HCT116 (cell line): ENCODE measurements around the gene ADGRD1. TPM values are rescaled to one million over a fixed set of nuclear protein-coding genes. Genes with fewer than 3 reads are reported as not detected.

Experiments
- ATAC-seq: fragments of 200-7000 bp; cut with Tn5 transposase; 2 replicates; pipeline ENCODE4 v1.9.1; 2020; ENCODE audit warnings: mild to moderate bottlenecking, moderate library complexity
- BruUV-seq: library from RNA; stranded (reverse); fragments of 400-500 nt; replicated peaks from 2 replicates; lab custom pipeline; 2021; lab: Mats Ljungman, UMichigan
- CTCF ChIA-PET: fragments of 300-600 bp; sonication (Branson Sonifier 250); formaldehyde crosslinking; loops from one replicate; lab custom pipeline; 2021; ENCODE audit warnings: antibody characterized with exemption; lab: Charles Lee
- POLR2A ChIA-PET: fragments of 300-600, 350-600 bp; sonication (Branson Sonifier 250); formaldehyde crosslinking; loops from one replicate; lab custom pipeline; 2021; ENCODE audit warnings: antibody characterized with exemption; lab: Charles Lee
- RAD21 ChIA-PET, 2 experiments: fragments of 300-600 bp; sonication (Branson Sonifier 250); formaldehyde crosslinking; loops; one replicate each; lab custom pipeline; 2023; ENCODE audit warnings: low total read pairs in 2 of 2; ENCODE audit not compliant: uncharacterized antibody in 2 of 2, unreplicated experiment in 2 of 2, low non-redundant PET in 1 of 2; lab: Charles Lee
- DNase-seq: peaks from one replicate; pipeline ENCODE4 v3.0.0-alpha.2; 2010; ENCODE audit warnings: low read depth, low spot score
- H2AFZ ChIP-seq: fragments of 200-600 bp; shearing (Covaris generic), sonication (generic); 2 replicates; pipeline ENCODE4 v1.6.1; 2017; ENCODE audit warnings: low read depth, mixed run types, mixed read lengths, antibody characterized with exemption, low read length; ENCODE audit not compliant: poor library complexity, severe bottlenecking
- H3K27ac ChIP-seq: 2 replicates; pipeline ENCODE4 v1.5.1; 2012; ENCODE audit warnings: low read depth, low read length
- H3K27me3 ChIP-seq: fragments of 200-600 bp; sonication (generic); 2 replicates; pipeline ENCODE4 v1.6.1; 2016; ENCODE audit warnings: mixed run types, low read length, mixed read lengths; ENCODE audit not compliant: insufficient read depth
- H3K36me3 ChIP-seq, 2 experiments: fragments of 200-500 bp in 1 of 2; fragments of 200-600 bp in 1 of 2; sonication (Bioruptor generic) in 1 of 2; sonication (generic) in 1 of 2; 2 replicates each; pipeline versions ENCODE4 v1.5.1 to v1.6.1; 2014 to 2016; ENCODE audit warnings: low read length in 2 of 2, inconsistent platforms in 1 of 2, mixed read lengths in 1 of 2, mixed run types in 1 of 2; ENCODE audit not compliant: insufficient read depth in 2 of 2, control insufficient read depth in 1 of 2
- H3K4me1 ChIP-seq, 2 experiments: fragments of 200-600 bp in 1 of 2; sonication (generic) in 1 of 2; 2 replicates each; pipeline versions ENCODE4 v1.5.1 to v1.6.1; 2012 to 2017; ENCODE audit warnings: low read length in 2 of 2, inconsistent platforms in 1 of 2, mild to moderate bottlenecking in 1 of 2, mixed read lengths in 1 of 2, mixed run types in 1 of 2, moderate library complexity in 1 of 2; ENCODE audit not compliant: insufficient read depth in 2 of 2, control insufficient read depth in 1 of 2
- H3K4me2 ChIP-seq: fragments of 200-600 bp; sonication (generic); 2 replicates; pipeline ENCODE4 v1.6.1; 2017; ENCODE audit warnings: mixed run types, low read length, mixed read lengths
- H3K4me3 ChIP-seq, 2 experiments: fragments of 200-600 bp in 1 of 2; sonication (generic) in 1 of 2; replicated peaks in 1 of 2; 2 replicates each; pipeline ENCODE4 v1.5.1; 2011 to 2016; ENCODE audit warnings: low read length in 2 of 2, control low read depth in 1 of 2, low read depth in 1 of 2, mild to moderate bottlenecking in 1 of 2, mixed read lengths in 1 of 2, mixed run types in 1 of 2
- H3K79me2 ChIP-seq: fragments of 200-600 bp; sonication (generic); 2 replicates; pipeline ENCODE4 v1.6.1; 2017; ENCODE audit warnings: mild to moderate bottlenecking, mixed run types, low read length, moderate library complexity, mixed read lengths; ENCODE audit not compliant: insufficient read depth
- H3K9ac ChIP-seq: fragments of 200-600 bp; sonication (generic); 2 replicates; pipeline ENCODE4 v1.6.1; 2016; ENCODE audit warnings: low read length, mixed read lengths
- H3K9me2 ChIP-seq: fragments of 200-600 bp; sonication (generic), shearing (Covaris generic); 2 replicates; pipeline ENCODE4 v1.6.1; 2017; ENCODE audit warnings: mixed run types, mild to moderate bottlenecking, moderate library complexity; ENCODE audit not compliant: insufficient read depth
- H3K9me3 ChIP-seq, 2 experiments: fragments of 200-500 bp in 1 of 2; fragments of 200-600 bp in 1 of 2; sonication (Bioruptor generic) in 1 of 2; sonication (generic) in 1 of 2; 2 replicates each; pipeline ENCODE4 v1.6.1; 2014 to 2017; ENCODE audit warnings: low read length in 2 of 2, mixed read lengths in 2 of 2, inconsistent platforms in 1 of 2, low read depth in 1 of 2, mild to moderate bottlenecking in 1 of 2, mixed run types in 1 of 2, moderate library complexity in 1 of 2; ENCODE audit not compliant: control insufficient read depth in 1 of 2, insufficient read depth in 1 of 2
- H4K20me1 ChIP-seq: fragments of 200-600 bp; sonication (generic), shearing (Covaris generic); 2 replicates; pipeline ENCODE4 v1.6.1; 2017; ENCODE audit warnings: mixed run types, mild to moderate bottlenecking, moderate library complexity; ENCODE audit not compliant: insufficient read depth
- FOSL1 ChIP-seq: IDR thresholded peaks from 2 replicates; pipeline ENCODE4 v1.6.1; 2012; ENCODE audit warnings: low read depth
- RAD21 ChIP-seq: IDR thresholded peaks from 2 replicates; pipeline ENCODE4 v1.6.1; 2012; ENCODE audit warnings: low read depth, mild to moderate bottlenecking
- SP1 ChIP-seq: IDR thresholded peaks from 2 replicates; pipeline ENCODE4 v1.6.1; 2012; ENCODE audit warnings: low read depth
- intact Hi-C: fragments of 100-400 bp; cut with micrococcal nuclease; formaldehyde crosslinking; loops from 2 replicates; pipeline ENCODE4 v1.10.0; 2022
- total RNA-seq: library from RNA; stranded (reverse); gene quantifications from one replicate; pipeline ENCODE4 v1.2.1, GENCODE V29; 2021; ENCODE audit not compliant: unreplicated experiment

The ADGRD1 gene
- total RNA-seq, 1 experiment from 2014 or later: 0.44 TPM

DNA sequence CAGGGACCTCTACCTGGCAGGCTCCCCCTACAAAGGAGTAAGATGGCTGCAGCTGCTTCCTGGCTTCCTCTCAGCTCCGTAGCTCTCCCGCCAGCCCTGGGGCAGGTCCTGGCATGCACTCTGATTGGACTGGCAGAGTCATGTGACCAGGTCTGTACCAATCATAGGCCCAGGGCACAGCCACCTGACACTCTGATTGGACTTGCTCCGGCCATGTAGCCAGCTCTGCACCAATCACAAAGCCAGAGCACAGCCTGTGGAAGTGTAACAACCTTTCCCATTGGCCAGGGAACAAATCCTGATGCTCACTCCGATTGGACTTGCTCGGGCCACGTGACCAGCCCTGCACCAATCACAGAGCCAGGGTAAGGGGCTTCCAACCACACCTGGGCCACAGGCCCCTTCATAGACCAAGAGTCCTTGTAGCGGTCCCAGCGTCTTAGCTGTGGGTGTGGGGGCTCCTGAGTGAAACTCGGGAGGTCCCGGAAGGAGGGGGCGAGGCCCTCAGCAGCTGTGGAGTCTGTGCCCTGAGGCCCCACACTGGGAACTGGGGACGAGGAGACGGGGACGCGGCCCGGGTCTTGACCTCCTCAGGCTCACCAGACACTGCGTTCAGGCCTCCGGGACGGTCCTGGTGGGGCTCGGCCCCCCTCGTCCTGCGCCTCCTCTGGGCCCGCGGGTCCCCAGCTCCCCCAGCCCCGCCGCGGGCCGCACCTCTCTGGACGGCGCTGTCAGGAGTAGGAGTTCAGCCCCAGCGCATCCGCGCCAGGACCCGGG lies 210.6 kb downstream of the ADGRD1 start:
- RAD21 ChIA-PET: no interaction called here
- CTCF ChIA-PET: no interaction called here

GRCh38 chr12:131166717-131167116 lies 213.0 kb downstream of the ADGRD1 start:
- peaks cover 3% of the 10 kb centered on the region; the same call in 1 of the 2 replicates for H3K27me3 ChIP-seq
- no peak overlapping the region for H3K27ac ChIP-seq
- H4K20me1 ChIP-seq: no peaks in the 10 kb centered on the region
- no peaks in the 10 kb centered on the region for H3K36me3 ChIP-seq
- H3K4me3 ChIP-seq: no peak overlapping the region
- H3K9me3 ChIP-seq: no peaks in the 10 kb centered on the region
- no peak overlapping the region for H3K4me2 ChIP-seq
- H3K9ac ChIP-seq: no peak overlapping the region
- TF ChIP-seq FOSL1: no peak
- ChIA-PET CTCF (no interaction called here), POLR2A (no interaction called here), RAD21 (no interaction called here)
- BruUV-seq: no TSS peak
- H3K4me1 ChIP-seq: peaks cover 0 to 7% of the 10 kb centered on the region in 2 experiments; a peak in 1 of 4 replicates
- no peak overlapping the region for H2AFZ ChIP-seq
- no peaks in the 10 kb centered on the region for H3K9me2 ChIP-seq
- no peak for ATAC-seq
- intact Hi-C loops: no loop called here
- H3K79me2 ChIP-seq: no peaks in the 10 kb centered on the region
- DNase-seq: no peak

More for the DNA sequence above, 210.6 kb downstream of the ADGRD1 start:
- POLR2A ChIA-PET: no interaction called here
- Histone ChIP-seq H3K27ac (no peak overlapping the region), H3K4me2 (no peak overlapping the region), H2AFZ (no peak overlapping the region), H4K20me1 (no peaks in the 10 kb centered on the region), H3K36me3 (no peaks in the 10 kb centered on the region), H3K9me2 (no peaks in the 10 kb centered on the region), H3K4me1 (no peaks in the 10 kb centered on the region), H3K27me3 (peaks cover 6% of the 10 kb centered on the region; the same call in 1 of the 2 replicates), H3K4me3 (no peak overlapping the region), H3K9me3 (no peaks in the 10 kb centered on the region), H3K9ac (no peak overlapping the region), H3K79me2 (no peaks in the 10 kb centered on the region)
- peak; percentile 50 for ATAC-seq
- TF ChIP-seq SP1 (peak; percentile 19; the same call in 1 of the 2 replicates), RAD21 (no peak)
- peak; percentile 10 for DNase-seq
- no TSS peak for BruUV-seq
- intact Hi-C loops: no loop called here
